Adrenal gland (tissue), 5 donors: Measurements from ENCODE around the gene CEP104.

Source experiments
- CTCF ChIP-seq, 6 experiments: fragments of 450-650 bp in 4 of 6; fragments of 200-600 bp in 2 of 6; sonication (generic) in 1 of 6; IDR thresholded peaks; 1 replicate in 5 of 6; 2 replicates in 1 of 6; pipeline versions ENCODE4 v1.5.1 to v1.8.0; 2016 to 2021; ENCODE audit warnings: antibody characterized with exemption in 6 of 6, mild to moderate bottlenecking in 2 of 6, moderate library complexity in 1 of 6
- POLR2A ChIP-seq, 2 donors: fragments of 450-650 bp; IDR thresholded peaks; one replicate each; pipeline ENCODE4 v1.6.1; 2017; ENCODE audit warnings: antibody characterized with exemption in 2 of 2, mild to moderate bottlenecking in 2 of 2, moderate library complexity in 1 of 2
- donor health status: DM: no; HTN: no; CAD: no.

- TF ChIP-seq CTCF (IDR thresholded peaks at IDR 0.05) (no peak), POLR2A (IDR thresholded peaks at IDR 0.05) (no peak)
Measured at GRCh38 chr1:3814771-3815561, 42.0 kb downstream of the CEP104 start.
